NB4 (cell line): ENCODE results near the gene CDK5RAP3.
"Not testable (repeated sequence)": the region's sequence is repeated elsewhere in the genome, so short reads cannot be mapped to it uniquely, and the experiment has no call there.

Experiments
- DNase-seq: peaks from one replicate; pipeline ENCODE4 v3.0.0; 2010; ENCODE audit warnings: low read depth
- H3K4me3 ChIP-seq: one replicate; pipeline ENCODE4 v1.5.1; 2011; ENCODE audit warnings: mild to moderate bottlenecking, low read depth, low read length, moderate library complexity
- CTCF ChIP-seq: IDR thresholded peaks from one replicate; pipeline ENCODE4 v1.5.1; 2012; ENCODE audit warnings: low read depth, low read length
- MAX ChIP-seq: IDR thresholded peaks from 2 replicates; pipeline ENCODE4 v1.6.1; 2011; ENCODE audit warnings: low read depth, low read length
- MYC ChIP-seq: IDR thresholded peaks from 2 replicates; pipeline ENCODE4 v1.6.1; 2011; ENCODE audit warnings: low read depth, low read length
- POLR2A ChIP-seq: IDR thresholded peaks from 2 replicates; pipeline ENCODE4 v1.6.1; 2011; ENCODE audit warnings: mild to moderate bottlenecking; ENCODE audit not compliant: insufficient read length; ENCODE audit errors: extremely low read depth

Gene CDK5RAP3

GRCh38 chr17:47983492-47984223 lies 12.7 kb downstream of the CDK5RAP3 start:
- TF ChIP-seq MAX (no peak), CTCF (no peak), POLR2A (no peak), MYC (no peak)
- H3K4me3 ChIP-seq = no peak overlapping the region
- DNase-seq = no peak

GRCh38 chr17:47986520-47986919 lies 15.6 kb downstream of the CDK5RAP3 start:
- no peak for DNase-seq
- TF ChIP-seq CTCF (no peak), POLR2A (no peak), MYC (no peak), MAX (no peak)
- H3K4me3 ChIP-seq = no peak overlapping the region

GRCh38 chr17:47987240-47987835 lies 16.4 kb downstream of the CDK5RAP3 start:
- DNase-seq = no peak
- no peak for TF ChIP-seq MYC
- no peak for TF ChIP-seq MAX
- no peak for TF ChIP-seq POLR2A
- TF ChIP-seq CTCF = no peak
- H3K4me3 ChIP-seq = no peak overlapping the region

- not testable (repeated sequence) for H3K4me3 ChIP-seq, DNase-seq
Measured at GRCh38 chr17:47988445-47988844, 17.5 kb downstream of the CDK5RAP3 start.

GRCh38 chr17:47989159-47989558 lies 18.2 kb downstream of the CDK5RAP3 start:
- DNase-seq = no peak
- TF ChIP-seq MAX = no peak
- no peak for TF ChIP-seq POLR2A
- TF ChIP-seq CTCF = no peak
- H3K4me3 ChIP-seq = no peak overlapping the region

GRCh38 chr17:47989700-47990099 lies 18.8 kb downstream of the CDK5RAP3 start:
- no peak for DNase-seq
- no peak overlapping the region for H3K4me3 ChIP-seq
- TF ChIP-seq MYC = no peak
- no peak for TF ChIP-seq POLR2A

GRCh38 chr17:47990962-47991731 lies 20.2 kb downstream of the CDK5RAP3 start:
- H3K4me3 ChIP-seq = no peak overlapping the region
- TF ChIP-seq MAX (no peak), POLR2A (no peak), CTCF (no peak)
- DNase-seq = no peak
